Endodermal cell (in vitro differentiated cells): ENCODE data around the gene EYS. TPM values are rescaled to one million over a fixed set of nuclear protein-coding genes. Genes with fewer than 3 reads are reported as not detected.

Experiments used
- DNase-seq: peaks from one replicate; pipeline ENCODE4 v3.0.0-alpha.2; 2017
- H3K27ac ChIP-seq: 2 replicates; pipeline ENCODE4 v1.5.1; 2013; ENCODE audit warnings: mild to moderate bottlenecking, low read depth, low read length, moderate library complexity
- H3K27me3 ChIP-seq: 2 replicates; pipeline ENCODE4 v1.6.1; 2013; ENCODE audit warnings: mild to moderate bottlenecking, low read length, moderate library complexity; ENCODE audit not compliant: insufficient read depth, control insufficient read depth, poor library complexity, severe bottlenecking
- H3K36me3 ChIP-seq: 2 replicates; pipeline ENCODE4 v1.7.0; 2013; ENCODE audit warnings: mild to moderate bottlenecking, low read length, moderate library complexity; ENCODE audit not compliant: control insufficient read depth, insufficient read depth
- H3K4me1 ChIP-seq: one replicate; pipeline ENCODE4 v1.7.0; 2013; ENCODE audit warnings: low read length; ENCODE audit not compliant: control insufficient read depth, insufficient read depth
- H3K4me3 ChIP-seq: 2 replicates; pipeline ENCODE4 v1.5.1; 2013; ENCODE audit warnings: mild to moderate bottlenecking, low read length, moderate library complexity
- H3K9ac ChIP-seq: 2 replicates; pipeline ENCODE4 v1.6.1; 2013; ENCODE audit warnings: mild to moderate bottlenecking, low read length, moderate library complexity; ENCODE audit not compliant: poor library complexity, severe bottlenecking; ENCODE audit errors: extremely low read depth
- H3K9me3 ChIP-seq: 2 replicates; pipeline ENCODE4 v1.6.1; 2013; ENCODE audit warnings: mild to moderate bottlenecking, low read length, moderate library complexity; ENCODE audit not compliant: control insufficient read depth
- H3K27ac Mint-ChIP-seq: 2 replicates; pipeline ENCODE4 v1.8.0; 2020; ENCODE audit warnings: mixed read lengths
- H3K27me3 Mint-ChIP-seq: 2 replicates; pipeline ENCODE4 v1.8.0; 2021; ENCODE audit warnings: mild to moderate bottlenecking, mixed read lengths; ENCODE audit not compliant: insufficient read depth
- H3K36me3 Mint-ChIP-seq: 2 replicates; pipeline ENCODE4 v1.8.0; 2020; ENCODE audit warnings: low read depth, mixed read lengths
- H3K4me1 Mint-ChIP-seq: 2 replicates; pipeline ENCODE4 v1.8.0; 2020; ENCODE audit warnings: mixed read lengths
- H3K4me3 Mint-ChIP-seq: 2 replicates; pipeline ENCODE4 v1.8.0; 2020; ENCODE audit warnings: mild to moderate bottlenecking, moderate library complexity, mixed read lengths
- H3K9me3 Mint-ChIP-seq: 2 replicates; pipeline ENCODE4 v1.8.0; 2020; ENCODE audit warnings: mild to moderate bottlenecking, mixed read lengths
- CTCF ChIP-seq: fragments of 200-600 bp; sonication (generic); conservative IDR thresholded peaks from 2 replicates; pipeline ENCODE4 v1.5.0; 2021; ENCODE audit warnings: antibody characterized with exemption, mild to moderate bottlenecking
- WGBS, 2 experiments: methylation state at CpG; one replicate each; pipeline versions ENCODE4 v1.1.5 to v1.1.7; 2013; ENCODE audit warnings: missing lambda C conversion rate in 2 of 2, mixed read lengths in 1 of 2; ENCODE audit not compliant: insufficient coverage in 1 of 2, insufficient read length in 1 of 2; 5-methylcytosine and 5-hydroxymethylcytosine counted together
- total RNA-seq, 2 donors: library from RNA; stranded (reverse); fragmentation: NEBNext Ultra II Directional in 1 of 2; extraction: Animal tissue kit (Norgen Biotek cat#: 25700) in 1 of 2; gene quantifications; 2 replicates in 1 of 2; 3 replicates in 1 of 2; pipeline ENCODE4 v1.2.1, GENCODE V29; 2021

Gene EYS
- total RNA-seq, 2 donors from 2014 or later, result 0.31 to 0.70 TPM

- H3K36me3 Mint-ChIP-seq, result no peaks in the 10 kb centered on the region
- TF ChIP-seq CTCF, result no peak
- no peaks in the 10 kb centered on the region for H3K4me1 Mint-ChIP-seq
- H3K4me3 ChIP-seq, result no peak overlapping the region
- H3K9ac ChIP-seq, result no peak overlapping the region
- H3K36me3 ChIP-seq, result no peaks in the 10 kb centered on the region
- no peak overlapping the region for H3K4me3 Mint-ChIP-seq
- no peaks in the 10 kb centered on the region for H3K9me3 ChIP-seq
- H3K4me1 ChIP-seq, result no peaks in the 10 kb centered on the region
- H3K27ac Mint-ChIP-seq, result no peak overlapping the region
- H3K27me3 Mint-ChIP-seq, result no peaks in the 10 kb centered on the region
- no peaks in the 10 kb centered on the region for H3K9me3 Mint-ChIP-seq
- no peaks in the 10 kb centered on the region for H3K27me3 ChIP-seq
- no peak overlapping the region for H3K27ac ChIP-seq
- 75 to 90% methylated on average over 1 to 2 of the region's 2 CpGs for WGBS, 2 experiments
- no peak for DNase-seq
These were observed 899.2 kb downstream of the EYS start for GRCh38 chr6:64807785-64808184.

- Histone ChIP-seq H3K27ac (no peak overlapping the region), H3K36me3 (no peaks in the 10 kb centered on the region), H3K27me3 (no peaks in the 10 kb centered on the region), H3K4me1 (no peaks in the 10 kb centered on the region), H3K9me3 (no peaks in the 10 kb centered on the region), H3K9ac (no peak overlapping the region), H3K4me3 (no peak overlapping the region)
- Mint-ChIP-seq H3K36me3 (no peaks in the 10 kb centered on the region), H3K27ac (no peak overlapping the region), H3K9me3 (peaks cover 2% of the 10 kb centered on the region), H3K4me3 (no peak overlapping the region), H3K4me1 (no peaks in the 10 kb centered on the region), H3K27me3 (no peaks in the 10 kb centered on the region)
- 80 to 90% methylated on average over 1 to 9 of the region's 9 CpGs for WGBS, 2 experiments
- DNase-seq, result no peak
- TF ChIP-seq CTCF, result no peak
These were observed 903.4 kb downstream of the EYS start for GRCh38 chr6:64803470-64804166.

GRCh38 chr6:64792534-64792933 lies 914.5 kb downstream of the EYS start:
- no peak for DNase-seq
- H3K27ac ChIP-seq, result no peak overlapping the region
- Mint-ChIP-seq H3K4me1 (no peaks in the 10 kb centered on the region), H3K9me3 (no peaks in the 10 kb centered on the region), H3K27ac (no peak overlapping the region), H3K36me3 (no peaks in the 10 kb centered on the region), H3K27me3 (no peaks in the 10 kb centered on the region), H3K4me3 (no peak overlapping the region)
- no peak for TF ChIP-seq CTCF
- no peaks in the 10 kb centered on the region for H3K4me1 ChIP-seq
- H3K9ac ChIP-seq, result no peak overlapping the region
- no peak overlapping the region for H3K4me3 ChIP-seq
- no peaks in the 10 kb centered on the region for H3K9me3 ChIP-seq
- H3K27me3 ChIP-seq, result no peaks in the 10 kb centered on the region
- WGBS, 2 experiments, result 93 to 100% methylated on average over 1 to 4 of the region's 4 CpGs
- no peaks in the 10 kb centered on the region for H3K36me3 ChIP-seq
